K562 (cell line): ENCODE data around the gene NRGN. TPM values are rescaled to one million over a fixed set of nuclear protein-coding genes. Genes with fewer than 3 reads are reported as not detected.

Experiments
- ATAC-seq: fragments of 200-7000 bp; cut with Tn5 transposase; 3 replicates; pipeline ENCODE4 v1.9.1; 2020; ENCODE audit warnings: moderate library complexity
- BruUV-seq: library from RNA; stranded (reverse); fragments of 400-500 nt; replicated peaks from 2 replicates; lab custom pipeline; 2021; lab: Mats Ljungman, UMichigan
- CTCF ChIA-PET: fragments of 300-600 bp; formaldehyde crosslinking; extraction: SDS; loops from one replicate; lab custom pipeline; 2021; ENCODE audit warnings: low intra/inter-chr PET ratio; lab: Yijun Ruan, JAX
- POLR2A ChIA-PET: fragments of 300-600, 350-650 bp; sonication (Branson Sonifier 250); formaldehyde crosslinking; extraction: SDS; loops from one replicate; lab custom pipeline; 2021; ENCODE audit warnings: antibody characterized with exemption, inconsistent platforms; lab: Yijun Ruan, JAX
- DNase-seq, 4 experiments: peaks; one replicate each; pipeline versions ENCODE4 v3.0.0 to v3.0.0-alpha.2; 2011 to 2018; ENCODE audit warnings: low spot score in 3 of 4, mixed read lengths in 3 of 4; ENCODE audit errors: extremely low read depth in 1 of 4
- FAIRE-seq: peaks from 2 replicates; lab custom pipeline; 2011; peaks lifted over from hg19 to GRCh38; lab: Jason Lieb, UNC
- H2AFZ ChIP-seq: 2 replicates; pipeline ENCODE4 v1.6.0; 2011; ENCODE audit warnings: low read depth, low read length, control low read depth, inconsistent platforms
- H3K27ac ChIP-seq: fragments of 200-600 bp; 3 replicates; pipeline ENCODE4 v1.8.0; 2011; ENCODE audit warnings: low read depth, mild to moderate bottlenecking, control low read depth, inconsistent platforms, low read length, moderate library complexity, mixed read lengths; ENCODE audit errors: extremely low read depth
- H3K27me3 ChIP-seq, 2 experiments: fragments of 300-600 bp in 1 of 2; 2 replicates in 1 of 2; 3 replicates in 1 of 2; pipeline versions ENCODE4 v1.6.0 to v1.8.0; 2011; ENCODE audit warnings: inconsistent platforms in 2 of 2, low read length in 2 of 2, mild to moderate bottlenecking in 1 of 2, mixed read lengths in 1 of 2, moderate library complexity in 1 of 2; ENCODE audit not compliant: control insufficient read depth in 2 of 2, insufficient read depth in 2 of 2
- H3K36me3 ChIP-seq: fragments of 300-600 bp; 3 replicates; pipeline ENCODE4 v1.8.0; 2011; ENCODE audit warnings: mild to moderate bottlenecking, low read length, inconsistent platforms; ENCODE audit not compliant: control insufficient read depth, insufficient read depth
- H3K4me1 ChIP-seq, 2 experiments: fragments of 200-600 bp in 1 of 2; replicated peaks in 1 of 2; 2 replicates in 1 of 2; 3 replicates in 1 of 2; pipeline versions ENCODE4 v1.5.1 to v1.8.0; 2011; ENCODE audit warnings: inconsistent platforms in 2 of 2, low read length in 2 of 2, mild to moderate bottlenecking in 1 of 2, mixed read lengths in 1 of 2, moderate library complexity in 1 of 2; ENCODE audit not compliant: control insufficient read depth in 2 of 2, insufficient read depth in 2 of 2
- H3K4me2 ChIP-seq: 2 replicates; pipeline ENCODE4 v1.6.1; 2011; ENCODE audit warnings: low read length, control low read depth, inconsistent platforms, mixed read lengths; ENCODE audit not compliant: insufficient read depth
- H3K4me3 ChIP-seq: fragments of 200-600 bp; sonication (generic), shearing (Covaris generic); 2 replicates; pipeline ENCODE4 v1.5.1; 2016; ENCODE audit warnings: control low read depth, inconsistent platforms
- H3K79me2 ChIP-seq: fragments of 200-600 bp; 3 replicates; pipeline ENCODE4 v1.8.0; 2011; ENCODE audit warnings: low read length, inconsistent platforms; ENCODE audit not compliant: control insufficient read depth, insufficient read depth
- H3K9ac ChIP-seq, 2 experiments: 2 replicates each; pipeline versions ENCODE4 v1.6.0 to v1.6.1; 2011; ENCODE audit warnings: low read depth in 2 of 2, low read length in 2 of 2, control low read depth in 1 of 2, inconsistent platforms in 1 of 2, mild to moderate bottlenecking in 1 of 2, mixed read lengths in 1 of 2; ENCODE audit not compliant: insufficient read depth in 1 of 2
- H3K9me1 ChIP-seq: one replicate; pipeline ENCODE4 v1.6.0; 2011; ENCODE audit warnings: inconsistent platforms, mild to moderate bottlenecking, low read length, moderate library complexity; ENCODE audit not compliant: control insufficient read depth, insufficient read depth
- H3K9me3 ChIP-seq: replicated peaks from 2 replicates; pipeline ENCODE4 v1.5.1; 2011; ENCODE audit warnings: low read depth, low read length, inconsistent platforms; ENCODE audit not compliant: control insufficient read depth, insufficient read depth
- H4K20me1 ChIP-seq: replicated peaks from 2 replicates; pipeline ENCODE4 v1.6.1; 2011; ENCODE audit warnings: low read length, inconsistent platforms, mixed read lengths; ENCODE audit not compliant: control insufficient read depth, insufficient read depth
- CEBPB ChIP-seq: fragments of 450-650 bp; IDR thresholded peaks from 2 replicates; pipeline ENCODE4 v1.6.1; 2016; ENCODE audit warnings: missing genetic modification characterization, missing compliant biosample characterization
- GTF3C2 ChIP-seq: IDR thresholded peaks from 3 replicates; pipeline ENCODE4 v1.6.1; 2011; ENCODE audit warnings: borderline replicate concordance, mild to moderate bottlenecking, moderate library complexity; ENCODE audit not compliant: insufficient read length; ENCODE audit errors: extremely low read depth
- SMARCB1 ChIP-seq: IDR thresholded peaks from 2 replicates; pipeline ENCODE4 v1.6.1; 2011; ENCODE audit warnings: improper control_type of control experiment, low read depth; ENCODE audit not compliant: insufficient read length
- ZFP1 ChIP-seq: fragments of 450-650 bp; formaldehyde crosslinking; IDR thresholded peaks from 2 replicates; pipeline ENCODE4 v1.4.0; 2020; ENCODE audit warnings: mild to moderate bottlenecking, mixed read lengths
- ZNF318 ChIP-seq, 2 experiments: fragments of 450-650 bp; IDR thresholded peaks; 2 replicates each; pipeline ENCODE4 v1.6.1; 2016; ENCODE audit warnings: mild to moderate bottlenecking in 2 of 2, borderline replicate concordance in 1 of 2, low read depth in 1 of 2, moderate library complexity in 1 of 2
- WGBS: fragments of 100-300 bp; shearing (Covaris generic); methylation state at CpG from one replicate; pipeline ENCODE4 v1.1.6; 2016; ENCODE audit warnings: low coverage, mixed read lengths; ENCODE audit not compliant: insufficient coverage; ENCODE audit errors: missing lambda C conversion rate; 5-methylcytosine and 5-hydroxymethylcytosine counted together
- in situ Hi-C: fragments of 300-500 bp; cut with MboI; formaldehyde crosslinking; loops from 4 replicates; pipeline ENCODE4 v1.15.0; 2018; ENCODE audit warnings: inconsistent platforms, mixed read lengths
- intact Hi-C: fragments of 100-400 bp; cut with micrococcal nuclease; formaldehyde crosslinking; loops from 2 replicates; pipeline ENCODE4 v1.14.2; 2022
- polyA plus RNA-seq, 8 experiments: library from polyadenylated mRNA; depleted of rRNA in 4 of 8; stranded (reverse) in 5 of 8; unstranded in 3 of 8; fragments of >200 nt; fragmentation: Nextera tagmentation in 2 of 8; fragmentation: Illumina TruSeq in 1 of 8; extraction: Ambion mirVana in 2 of 8; extraction: Trizol in 1 of 8; gene quantifications; 2 replicates each; pipeline versions ENCODE4 v1.2.1 to v1.2.3, GENCODE V29; 2011 to 2014; ENCODE audit warnings: inconsistent platforms in 1 of 8, missing spikeins in 1 of 8
- total RNA-seq, 7 experiments: library from RNA; depleted of rRNA in 6 of 7; stranded (reverse); fragments of >200 nt in 6 of 7; fragmentation: Illumina TruSeq in 2 of 7; extraction: Trizol in 2 of 7; gene quantifications; 2 replicates each; pipeline versions ENCODE4 v1.2.1 to v1.2.3, GENCODE V29; 2011 to 2021; ENCODE audit warnings: low replicate concordance in 1 of 7
- TF ChIP-seq, protein P1 (sequence below): fragments of 450-650 bp; IDR thresholded peaks from 2 replicates; pipeline ENCODE4 v1.6.1; 2018; ENCODE audit not compliant: partially characterized antibody

NRGN gene
- total and polyA plus RNA-seq, 9 of the 15 experiments (the other 6 are each of a cell fraction or from before 2014, with no cell fraction given) = 0.29 to 7.8 (median 3.5) TPM; not detected in 2

GRCh38 chr11:124736736-124737135 is 3.0 kb upstream of the NRGN start:
- no TSS peak for BruUV-seq
- Histone ChIP-seq H3K4me2 (no peak overlapping the region), H3K27me3 (peaks cover 10 to 38% of the 10 kb centered on the region in 2 experiments; a peak in 4 of 5 replicates), H3K79me2 (no peaks in the 10 kb centered on the region), H4K20me1 (0 out of 2 replicates have a peak, but pooled peaks cover 2% of the 10 kb centered on the region), H3K27ac (no peak overlapping the region), H3K9me3 (no peaks in the 10 kb centered on the region), H3K4me1 (peaks cover 13 to 17% of the 10 kb centered on the region in 2 experiments; a peak in 4 of 5 replicates), H3K9me1 (no peaks in the 10 kb centered on the region), H3K36me3 (no peaks in the 10 kb centered on the region), H3K9ac (no peak overlapping the region), H2AFZ (no peak overlapping the region), H3K4me3 (no peak overlapping the region)
- DNase-seq (no peak), ATAC-seq (no peak), FAIRE-seq (no peak)
- 0% methylated on average over 3 of the region's 3 CpGs for WGBS
- POLR2A ChIA-PET = interaction anchor here (0.6 kb wide), 1 partner anchor 13 kb away, joined by 4 read pairs; no protein-coding TSS in a partner anchor
- intact Hi-C loops (no loop called here), in situ Hi-C loops (no loop called here)
- CTCF ChIA-PET = no interaction called here
- TF ChIP-seq GTF3C2 (no peak), CEBPB (0 out of 2 replicates have a peak, but pooled peaks have one; percentile 18), ZNF318 (IDR thresholded peaks at IDR 0.05; ENCODE audit: borderline replicate concordance in 1 of 2, low read depth in 1 of 2) (no peak), SMARCB1 (no peak), ZFP1 (no peak)
- TF ChIP-seq, protein P1, sequence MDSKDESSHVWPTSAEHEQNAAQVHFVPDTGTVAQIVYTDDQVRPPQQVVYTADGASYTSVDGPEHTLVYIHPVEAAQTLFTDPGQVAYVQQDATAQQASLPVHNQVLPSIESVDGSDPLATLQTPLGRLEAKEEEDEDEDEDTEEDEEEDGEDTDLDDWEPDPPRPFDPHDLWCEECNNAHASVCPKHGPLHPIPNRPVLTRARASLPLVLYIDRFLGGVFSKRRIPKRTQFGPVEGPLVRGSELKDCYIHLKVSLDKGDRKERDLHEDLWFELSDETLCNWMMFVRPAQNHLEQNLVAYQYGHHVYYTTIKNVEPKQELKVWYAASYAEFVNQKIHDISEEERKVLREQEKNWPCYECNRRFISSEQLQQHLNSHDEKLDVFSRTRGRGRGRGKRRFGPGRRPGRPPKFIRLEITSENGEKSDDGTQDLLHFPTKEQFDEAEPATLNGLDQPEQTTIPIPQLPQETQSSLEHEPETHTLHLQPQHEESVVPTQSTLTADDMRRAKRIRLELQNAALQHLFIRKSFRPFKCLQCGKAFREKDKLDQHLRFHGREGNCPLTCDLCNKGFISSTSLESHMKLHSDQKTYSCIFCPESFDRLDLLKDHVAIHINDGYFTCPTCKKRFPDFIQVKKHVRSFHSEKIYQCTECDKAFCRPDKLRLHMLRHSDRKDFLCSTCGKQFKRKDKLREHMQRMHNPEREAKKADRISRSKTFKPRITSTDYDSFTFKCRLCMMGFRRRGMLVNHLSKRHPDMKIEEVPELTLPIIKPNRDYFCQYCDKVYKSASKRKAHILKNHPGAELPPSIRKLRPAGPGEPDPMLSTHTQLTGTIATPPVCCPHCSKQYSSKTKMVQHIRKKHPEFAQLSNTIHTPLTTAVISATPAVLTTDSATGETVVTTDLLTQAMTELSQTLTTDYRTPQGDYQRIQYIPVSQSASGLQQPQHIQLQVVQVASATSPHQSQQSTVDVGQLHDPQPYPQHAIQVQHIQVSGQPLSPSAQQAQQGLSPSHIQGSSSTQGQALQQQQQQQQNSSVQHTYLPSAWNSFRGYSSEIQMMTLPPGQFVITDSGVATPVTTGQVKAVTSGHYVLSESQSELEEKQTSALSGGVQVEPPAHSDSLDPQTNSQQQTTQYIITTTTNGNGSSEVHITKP = no peak
